Esophagus squamous epithelium (tissue), 5 donors: ENCODE data around the gene CHST3. TPM values are rescaled to one million over a fixed set of nuclear protein-coding genes. Genes with fewer than 3 reads are reported as not detected.

Experiments used
- DNase-seq: peaks from one replicate; lab custom pipeline; 2025; lab: John Stamatoyannopoulos, UW
- H3K27ac ChIP-seq, 4 donors: fragments of 200-600 bp; sonication (generic); one replicate each; pipeline ENCODE4 v1.5.1; 2016 to 2019; ENCODE audit warnings: mild to moderate bottlenecking in 1 of 4
- H3K27me3 ChIP-seq, 4 donors: fragments of 200-600 bp; sonication (generic); 1 replicate in 3 of 4; 2 replicates in 1 of 4; pipeline versions ENCODE4 v1.5.1 to v1.6.0; 2017 to 2021; ENCODE audit warnings: antibody characterized with exemption in 1 of 4
- H3K36me3 ChIP-seq, 3 donors: fragments of 200-600 bp; sonication (generic); one replicate each; pipeline ENCODE4 v1.5.1; 2016 to 2019
- H3K4me1 ChIP-seq, 3 donors: fragments of 200-600 bp; sonication (generic); one replicate each; pipeline ENCODE4 v1.5.1; 2017 to 2019
- H3K4me3 ChIP-seq, 4 donors: fragments of 200-600 bp; sonication (generic); 1 replicate in 3 of 4; 2 replicates in 1 of 4; pipeline ENCODE4 v1.5.1; 2016 to 2019; ENCODE audit warnings: mild to moderate bottlenecking in 2 of 4, moderate library complexity in 1 of 4
- H3K9me3 ChIP-seq, 3 donors: fragments of 200-600 bp; sonication (generic); one replicate each; pipeline ENCODE4 v1.5.1; 2016 to 2019
- POLR2A ChIP-seq, 4 donors: fragments of 450-650 bp; IDR thresholded peaks; one replicate each; pipeline ENCODE4 v1.6.1; 2017; ENCODE audit warnings: antibody characterized with exemption in 4 of 4, mild to moderate bottlenecking in 4 of 4, moderate library complexity in 3 of 4
- WGBS, 2 donors: methylation state at CpG; one replicate each; pipeline ENCODE4 v1.1.5; 2018; 5-methylcytosine and 5-hydroxymethylcytosine counted together
- intact Hi-C: fragments of 100-400 bp; cut with DNase I; formaldehyde crosslinking; loops from one replicate; pipeline ENCODE4 v1.15.0; 2022
- total RNA-seq, 4 donors: library from RNA; depleted of rRNA; stranded (reverse); fragments of >200 nt; gene quantifications; one replicate each; pipeline ENCODE4 v1.1.0, GENCODE V29; 2016
- TF ChIP-seq, protein P1 (sequence below), 6 experiments: fragments of 450-650 bp in 4 of 6; fragments of 200-600 bp in 2 of 6; sonication (generic) in 2 of 6; IDR thresholded peaks; one replicate each; pipeline ENCODE4 v1.5.1; 2016 to 2019; ENCODE audit warnings: antibody characterized with exemption in 6 of 6, mild to moderate bottlenecking in 4 of 6, moderate library complexity in 4 of 6
- donor health status: DM: yes; HTN: yes; CAD: no.

CHST3 gene
- total RNA-seq, 4 donors from 2014 or later: 5.3 to 15.4 (median 9.6) TPM

DNA sequence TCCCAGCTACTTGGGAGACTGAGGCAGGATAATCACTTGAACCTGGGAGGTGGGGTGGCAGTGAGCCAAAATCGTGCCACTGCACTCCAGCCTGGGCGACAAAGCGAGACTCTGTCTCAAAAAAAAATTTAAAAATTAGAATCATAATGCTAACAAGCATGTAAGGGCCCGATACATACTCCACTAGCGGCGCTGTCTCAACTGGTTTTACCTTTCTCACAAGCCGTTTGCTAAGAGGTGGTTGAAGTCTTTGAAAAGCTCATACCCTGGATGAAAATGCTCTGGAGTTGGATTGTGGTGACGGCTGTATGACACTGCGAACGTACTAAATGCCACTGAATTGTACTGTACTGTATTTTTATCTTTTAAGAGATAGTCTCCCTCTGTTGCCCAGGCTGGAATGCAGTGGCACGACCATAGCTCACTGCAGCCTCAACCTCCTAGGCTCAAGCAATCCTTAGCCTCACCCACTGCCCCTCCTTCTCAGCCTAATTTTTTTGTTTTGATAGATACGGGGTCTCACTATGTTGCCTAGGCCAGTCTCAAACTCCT lies 94.2 kb downstream of the CHST3 start:
- Histone ChIP-seq H3K4me3 (no peak overlapping the region), H3K36me3 (no peaks in the 10 kb centered on the region), H3K27ac (no peak overlapping the region), H3K27me3 (peaks cover 0 to 16% (median 0%) of the 10 kb centered on the region in 4 donors), H3K4me1 (peaks cover 0 to 16% (median 11%) of the 10 kb centered on the region in 3 donors), H3K9me3 (no peaks in the 10 kb centered on the region)
- 79 to 85% methylated on average over 12 of the region's 12 CpGs for WGBS, 2 donors
- intact Hi-C loops: no loop called here
- TF ChIP-seq POLR2A (IDR thresholded peaks at IDR 0.05): no peak
- TF ChIP-seq, protein P1, sequence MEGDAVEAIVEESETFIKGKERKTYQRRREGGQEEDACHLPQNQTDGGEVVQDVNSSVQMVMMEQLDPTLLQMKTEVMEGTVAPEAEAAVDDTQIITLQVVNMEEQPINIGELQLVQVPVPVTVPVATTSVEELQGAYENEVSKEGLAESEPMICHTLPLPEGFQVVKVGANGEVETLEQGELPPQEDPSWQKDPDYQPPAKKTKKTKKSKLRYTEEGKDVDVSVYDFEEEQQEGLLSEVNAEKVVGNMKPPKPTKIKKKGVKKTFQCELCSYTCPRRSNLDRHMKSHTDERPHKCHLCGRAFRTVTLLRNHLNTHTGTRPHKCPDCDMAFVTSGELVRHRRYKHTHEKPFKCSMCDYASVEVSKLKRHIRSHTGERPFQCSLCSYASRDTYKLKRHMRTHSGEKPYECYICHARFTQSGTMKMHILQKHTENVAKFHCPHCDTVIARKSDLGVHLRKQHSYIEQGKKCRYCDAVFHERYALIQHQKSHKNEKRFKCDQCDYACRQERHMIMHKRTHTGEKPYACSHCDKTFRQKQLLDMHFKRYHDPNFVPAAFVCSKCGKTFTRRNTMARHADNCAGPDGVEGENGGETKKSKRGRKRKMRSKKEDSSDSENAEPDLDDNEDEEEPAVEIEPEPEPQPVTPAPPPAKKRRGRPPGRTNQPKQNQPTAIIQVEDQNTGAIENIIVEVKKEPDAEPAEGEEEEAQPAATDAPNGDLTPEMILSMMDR (IDR thresholded peaks at IDR 0.05): no peak
- no peak for DNase-seq

DNA sequence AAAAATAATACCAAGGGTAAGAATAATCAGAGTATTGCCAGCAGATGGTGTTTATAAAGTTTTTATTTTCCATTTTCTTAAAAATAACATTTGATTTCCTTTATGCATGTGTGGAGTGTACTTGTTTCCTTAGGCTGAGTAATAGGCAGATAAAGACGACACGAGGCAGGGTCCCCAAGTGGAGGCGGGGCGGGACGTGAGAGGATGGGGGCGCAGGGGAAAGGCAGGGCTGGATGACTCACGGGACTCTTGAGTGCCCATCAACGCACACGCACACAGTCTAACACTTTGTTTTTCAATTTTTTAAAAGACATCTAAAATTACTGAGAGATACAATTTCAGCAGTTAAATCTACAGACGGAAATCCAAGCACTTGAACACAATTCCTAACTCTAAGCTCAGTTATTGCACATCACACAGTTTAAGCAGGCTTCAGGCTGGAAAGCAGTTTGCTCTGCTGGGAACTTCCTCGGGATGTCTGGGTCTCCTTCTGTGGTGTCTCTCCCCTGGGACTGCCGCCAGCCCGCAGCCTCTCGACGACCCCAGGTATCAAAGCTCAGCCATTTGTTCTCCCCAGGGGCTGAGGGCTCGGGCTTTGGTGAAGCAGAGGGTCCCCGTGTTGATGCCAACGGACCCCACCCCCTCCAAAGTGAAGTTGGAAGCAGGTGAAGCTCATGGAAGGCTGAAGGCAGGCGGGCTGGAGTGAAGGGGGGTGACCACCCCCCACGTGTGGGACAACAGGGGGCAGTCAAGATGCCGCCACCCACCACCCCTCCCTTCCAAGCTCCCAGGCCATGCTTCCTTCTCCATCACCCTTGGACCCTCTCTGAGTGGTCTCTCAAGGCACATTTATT lies 95.0 kb downstream of the CHST3 start:
- no peak for DNase-seq
- Histone ChIP-seq H3K4me1 (peaks cover 0 to 16% (median 11%) of the 10 kb centered on the region in 3 donors), H3K27me3 (peaks cover 0 to 16% (median 0%) of the 10 kb centered on the region in 4 donors), H3K36me3 (no peaks in the 10 kb centered on the region), H3K9me3 (no peaks in the 10 kb centered on the region), H3K27ac (no peak overlapping the region), H3K4me3 (no peak overlapping the region)
- TF ChIP-seq, protein P1 (IDR thresholded peaks at IDR 0.05): no peak
- WGBS, 2 donors: 57 to 60% methylated on average over 13 to 15 of the region's 21 CpGs
- intact Hi-C loops: no loop called here

DNA sequence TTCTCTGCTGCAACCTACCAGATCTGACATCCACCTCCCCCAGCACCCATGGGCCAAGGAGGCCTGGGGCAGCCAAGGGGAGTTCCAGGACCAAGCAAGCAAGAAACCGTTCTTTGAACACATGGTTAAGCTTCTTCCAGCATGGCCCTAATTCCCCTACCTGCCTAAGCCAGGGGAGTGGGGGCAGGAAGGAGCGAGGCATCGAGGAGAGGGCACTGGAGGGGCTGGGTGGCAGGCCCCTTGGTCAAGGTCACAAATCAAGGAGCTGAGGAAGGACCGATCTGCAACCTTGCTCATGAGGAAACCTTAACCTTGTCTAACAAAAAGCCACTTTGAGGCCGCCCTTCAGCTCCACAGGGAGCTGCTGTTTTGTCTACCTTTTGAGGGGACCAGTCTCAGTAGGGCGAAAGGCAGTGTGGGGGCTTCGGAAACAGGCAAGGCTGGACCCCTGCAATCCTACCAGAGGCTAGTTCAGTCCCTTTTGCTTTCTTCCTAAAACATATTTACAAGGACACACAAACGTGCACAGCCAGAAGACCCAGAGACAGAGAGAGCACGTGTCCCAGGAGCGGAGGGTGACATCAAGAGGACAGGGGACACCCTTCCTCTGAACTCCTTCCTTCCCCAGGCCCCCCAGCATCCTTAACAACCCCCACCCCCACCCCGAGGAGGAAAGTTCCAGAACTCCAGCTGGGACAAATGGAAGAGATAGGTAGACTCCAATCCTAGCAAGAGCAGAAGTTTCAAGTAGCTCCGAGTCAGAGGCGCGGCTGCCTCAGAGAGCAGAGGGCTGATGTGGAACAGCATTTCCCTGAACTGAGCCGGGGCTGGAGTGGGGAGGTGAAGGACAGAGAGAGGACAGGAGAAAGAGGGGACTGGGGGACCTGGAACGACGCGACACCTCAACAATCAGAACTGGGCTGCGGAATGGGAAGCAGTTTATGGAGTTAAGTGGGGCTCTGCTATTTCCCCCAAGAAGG lies 95.9 kb downstream of the CHST3 start:
- intact Hi-C loops: no loop called here
- WGBS, 2 donors: 78 to 86% methylated on average over 9 to 10 of the region's 19 CpGs
- Histone ChIP-seq H3K9me3 (no peaks in the 10 kb centered on the region), H3K4me3 (no peak overlapping the region), H3K27ac (no peak overlapping the region), H3K36me3 (no peaks in the 10 kb centered on the region), H3K4me1 (peaks cover 0 to 16% (median 11%) of the 10 kb centered on the region in 3 donors), H3K27me3 (peaks cover 0 to 16% (median 0%) of the 10 kb centered on the region in 4 donors)
- TF ChIP-seq, protein P1 (IDR thresholded peaks at IDR 0.05): no peak
- TF ChIP-seq POLR2A (IDR thresholded peaks at IDR 0.05): no peak
- no peak for DNase-seq

- no peak for TF ChIP-seq POLR2A (IDR thresholded peaks at IDR 0.05)
- TF ChIP-seq, protein P1 (IDR thresholded peaks at IDR 0.05): no peak
- no peaks in the 10 kb centered on the region for H3K9me3 ChIP-seq
- 83% methylated on average over 2 of the region's 5 CpGs; no CpG with 5 or more reads in 1 of the 2 donors for WGBS, 2 donors
- no peaks in the 10 kb centered on the region for H3K36me3 ChIP-seq
- H3K27me3 ChIP-seq: peaks cover 0 to 16% (median 0%) of the 10 kb centered on the region in 4 donors
- H3K4me1 ChIP-seq: peaks cover 0 to 16% (median 11%) of the 10 kb centered on the region in 3 donors
- DNase-seq: no peak
- intact Hi-C loops: no loop called here
- no peak overlapping the region for H3K4me3 ChIP-seq
- no peak overlapping the region for H3K27ac ChIP-seq
Observed at GRCh38 chr10:72061491-72061890, 97.3 kb downstream of the CHST3 start.
